ENCODE measurements around the gene RBMS2.

DNA sequence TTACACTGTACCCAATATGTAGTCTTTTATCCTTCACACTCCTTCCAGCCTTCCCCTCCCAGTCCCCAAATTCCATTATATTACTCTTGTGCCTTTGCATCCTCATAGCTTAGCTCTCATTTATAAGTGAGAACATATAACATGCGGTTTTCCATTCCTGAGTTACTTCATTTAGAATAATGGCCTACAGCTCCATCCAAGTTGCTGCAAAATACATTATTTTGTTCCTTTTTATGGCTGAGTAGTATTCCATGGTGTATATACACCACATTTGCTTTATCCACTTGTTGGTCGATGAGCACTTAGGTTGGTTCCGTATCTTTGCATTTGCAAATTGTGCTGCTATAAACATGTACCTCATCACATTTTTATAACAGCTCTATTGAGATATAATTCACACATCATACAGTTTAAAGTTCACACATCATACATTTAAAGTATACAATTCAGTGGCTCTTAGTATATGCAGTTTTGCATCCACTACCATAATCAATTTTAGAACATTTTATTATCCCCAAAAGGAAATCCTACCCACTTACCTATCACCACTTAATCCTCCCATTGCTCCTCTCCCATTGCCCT lies 23.5 kb downstream of the RBMS2 start:
- TF ChIP-seq, protein P1, sequence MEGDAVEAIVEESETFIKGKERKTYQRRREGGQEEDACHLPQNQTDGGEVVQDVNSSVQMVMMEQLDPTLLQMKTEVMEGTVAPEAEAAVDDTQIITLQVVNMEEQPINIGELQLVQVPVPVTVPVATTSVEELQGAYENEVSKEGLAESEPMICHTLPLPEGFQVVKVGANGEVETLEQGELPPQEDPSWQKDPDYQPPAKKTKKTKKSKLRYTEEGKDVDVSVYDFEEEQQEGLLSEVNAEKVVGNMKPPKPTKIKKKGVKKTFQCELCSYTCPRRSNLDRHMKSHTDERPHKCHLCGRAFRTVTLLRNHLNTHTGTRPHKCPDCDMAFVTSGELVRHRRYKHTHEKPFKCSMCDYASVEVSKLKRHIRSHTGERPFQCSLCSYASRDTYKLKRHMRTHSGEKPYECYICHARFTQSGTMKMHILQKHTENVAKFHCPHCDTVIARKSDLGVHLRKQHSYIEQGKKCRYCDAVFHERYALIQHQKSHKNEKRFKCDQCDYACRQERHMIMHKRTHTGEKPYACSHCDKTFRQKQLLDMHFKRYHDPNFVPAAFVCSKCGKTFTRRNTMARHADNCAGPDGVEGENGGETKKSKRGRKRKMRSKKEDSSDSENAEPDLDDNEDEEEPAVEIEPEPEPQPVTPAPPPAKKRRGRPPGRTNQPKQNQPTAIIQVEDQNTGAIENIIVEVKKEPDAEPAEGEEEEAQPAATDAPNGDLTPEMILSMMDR (IDR thresholded peaks at IDR 0.05): no peak
- TF ChIP-seq POLR2AphosphoS5 (IDR thresholded peaks at IDR 0.05; ENCODE audit: low read depth, low read length) (no peak), TCF7L2 (IDR thresholded peaks at IDR 0.05; ENCODE audit: low read depth, low read length) (no peak), SIN3A (IDR thresholded peaks at IDR 0.05; ENCODE audit: borderline replicate concordance, insufficient read depth, low read depth, low read length) (no peak)
- TF ChIP-seq, protein P2, sequence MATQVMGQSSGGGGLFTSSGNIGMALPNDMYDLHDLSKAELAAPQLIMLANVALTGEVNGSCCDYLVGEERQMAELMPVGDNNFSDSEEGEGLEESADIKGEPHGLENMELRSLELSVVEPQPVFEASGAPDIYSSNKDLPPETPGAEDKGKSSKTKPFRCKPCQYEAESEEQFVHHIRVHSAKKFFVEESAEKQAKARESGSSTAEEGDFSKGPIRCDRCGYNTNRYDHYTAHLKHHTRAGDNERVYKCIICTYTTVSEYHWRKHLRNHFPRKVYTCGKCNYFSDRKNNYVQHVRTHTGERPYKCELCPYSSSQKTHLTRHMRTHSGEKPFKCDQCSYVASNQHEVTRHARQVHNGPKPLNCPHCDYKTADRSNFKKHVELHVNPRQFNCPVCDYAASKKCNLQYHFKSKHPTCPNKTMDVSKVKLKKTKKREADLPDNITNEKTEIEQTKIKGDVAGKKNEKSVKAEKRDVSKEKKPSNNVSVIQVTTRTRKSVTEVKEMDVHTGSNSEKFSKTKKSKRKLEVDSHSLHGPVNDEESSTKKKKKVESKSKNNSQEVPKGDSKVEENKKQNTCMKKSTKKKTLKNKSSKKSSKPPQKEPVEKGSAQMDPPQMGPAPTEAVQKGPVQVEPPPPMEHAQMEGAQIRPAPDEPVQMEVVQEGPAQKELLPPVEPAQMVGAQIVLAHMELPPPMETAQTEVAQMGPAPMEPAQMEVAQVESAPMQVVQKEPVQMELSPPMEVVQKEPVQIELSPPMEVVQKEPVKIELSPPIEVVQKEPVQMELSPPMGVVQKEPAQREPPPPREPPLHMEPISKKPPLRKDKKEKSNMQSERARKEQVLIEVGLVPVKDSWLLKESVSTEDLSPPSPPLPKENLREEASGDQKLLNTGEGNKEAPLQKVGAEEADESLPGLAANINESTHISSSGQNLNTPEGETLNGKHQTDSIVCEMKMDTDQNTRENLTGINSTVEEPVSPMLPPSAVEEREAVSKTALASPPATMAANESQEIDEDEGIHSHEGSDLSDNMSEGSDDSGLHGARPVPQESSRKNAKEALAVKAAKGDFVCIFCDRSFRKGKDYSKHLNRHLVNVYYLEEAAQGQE (IDR thresholded peaks at IDR 0.05; ENCODE audit: insufficient read depth in 1 of 2, low read depth in 2 of 2, low read length in 1 of 2): no peak

Data from Panc1 (cell line).